CD14-positive monocyte (primary cell): ENCODE measurements around the gene HERC2. TPM values are rescaled to one million over a fixed set of nuclear protein-coding genes. Genes with fewer than 3 reads are reported as not detected.
"Not testable (repeated sequence)": the region's sequence is repeated elsewhere in the genome, so short reads cannot be mapped to it uniquely, and the experiment has no call there.

Experiments used
- DNase-seq, 3 donors: peaks; one replicate each; pipeline ENCODE4 v3.0.0-alpha.2; 2011 to 2022
- H2AFZ ChIP-seq: 2 replicates; pipeline ENCODE4 v1.6.0; 2012; ENCODE audit warnings: mild to moderate bottlenecking, low read depth, low read length, inconsistent platforms; ENCODE audit not compliant: insufficient read depth, poor library complexity, severe bottlenecking
- H3K27ac ChIP-seq, 2 donors: 1 replicate in 1 of 2; 2 replicates in 1 of 2; pipeline ENCODE4 v1.5.1; 2012 to 2013; ENCODE audit warnings: low read length in 2 of 2, control low read depth in 1 of 2, inconsistent platforms in 1 of 2, low read depth in 1 of 2, mild to moderate bottlenecking in 1 of 2
- H3K27me3 ChIP-seq, 2 donors: one replicate each; pipeline versions ENCODE4 v1.6.0 to v1.6.1; 2011 to 2013; ENCODE audit warnings: low read length in 2 of 2; ENCODE audit not compliant: control insufficient read depth in 2 of 2, insufficient read depth in 2 of 2
- H3K36me3 ChIP-seq, 2 donors: replicated peaks in 1 of 2; 1 replicate in 1 of 2; 2 replicates in 1 of 2; pipeline versions ENCODE4 v1.5.1 to v1.6.1; 2012 to 2013; ENCODE audit warnings: low read length in 2 of 2, control low read depth in 1 of 2, inconsistent platforms in 1 of 2, mild to moderate bottlenecking in 1 of 2; ENCODE audit not compliant: insufficient read depth in 2 of 2, control insufficient read depth in 1 of 2
- H3K4me1 ChIP-seq, 2 donors: 1 replicate in 1 of 2; 2 replicates in 1 of 2; pipeline versions ENCODE4 v1.5.1 to v1.6.1; 2012 to 2013; ENCODE audit warnings: low read length in 2 of 2, control low read depth in 1 of 2, inconsistent platforms in 1 of 2, mild to moderate bottlenecking in 1 of 2, moderate library complexity in 1 of 2; ENCODE audit not compliant: insufficient read depth in 2 of 2, control insufficient read depth in 1 of 2
- H3K4me2 ChIP-seq: replicated peaks from 2 replicates; pipeline ENCODE3; 2012; ENCODE audit warnings: low read length, moderate library complexity, mild to moderate bottlenecking; ENCODE audit not compliant: poor library complexity, severe bottlenecking; ENCODE audit errors: extremely low read depth
- H3K4me3 ChIP-seq, 3 experiments: fragments of 200-600 bp in 1 of 3; sonication (generic) in 1 of 3; replicated peaks in 1 of 3; 1 replicate in 2 of 3; 2 replicates in 1 of 3; pipeline ENCODE4 v1.5.1; 2011 to 2013; ENCODE audit warnings: low read length in 3 of 3, mild to moderate bottlenecking in 3 of 3, control low read depth in 2 of 3, low read depth in 2 of 3, inconsistent platforms in 1 of 3, moderate library complexity in 1 of 3
- H3K79me2 ChIP-seq: 2 replicates; pipeline ENCODE4 v1.6.0; 2012; ENCODE audit warnings: mild to moderate bottlenecking, control low read depth, inconsistent platforms, low read length, moderate library complexity; ENCODE audit not compliant: insufficient read depth
- H3K9ac ChIP-seq: 2 replicates; pipeline ENCODE4 v1.6.0; 2017; ENCODE audit warnings: low read length, mild to moderate bottlenecking; ENCODE audit not compliant: insufficient read depth, poor library complexity, severe bottlenecking
- H3K9me3 ChIP-seq, 2 donors: replicated peaks in 1 of 2; 1 replicate in 1 of 2; 2 replicates in 1 of 2; pipeline versions ENCODE4 v1.5.1 to v1.6.1; 2012 to 2013; ENCODE audit warnings: low read length in 2 of 2, control low read depth in 1 of 2; ENCODE audit not compliant: control insufficient read depth in 1 of 2, insufficient read depth in 1 of 2
- H4K20me1 ChIP-seq: 2 replicates; pipeline ENCODE4 v1.6.0; 2012; ENCODE audit warnings: mild to moderate bottlenecking, low read length, control low read depth, moderate library complexity; ENCODE audit not compliant: insufficient read depth
- H3K27ac Mint-ChIP-seq, 7 donors: one replicate each; pipeline ENCODE4 v1.8.0; 2020; ENCODE audit warnings: mild to moderate bottlenecking in 7 of 7, mixed read lengths in 7 of 7, moderate library complexity in 6 of 7, inconsistent platforms in 2 of 7
- H3K27me3 Mint-ChIP-seq, 3 donors: one replicate each; pipeline ENCODE4 v1.8.0; 2021 to 2022; ENCODE audit warnings: low read depth in 3 of 3, mild to moderate bottlenecking in 3 of 3, mixed read lengths in 3 of 3, moderate library complexity in 3 of 3, inconsistent platforms in 1 of 3
- H3K36me3 Mint-ChIP-seq, 2 donors: one replicate each; pipeline ENCODE4 v1.8.0; 2020; ENCODE audit warnings: mixed read lengths in 2 of 2, inconsistent platforms in 1 of 2, mild to moderate bottlenecking in 1 of 2
- H3K4me1 Mint-ChIP-seq: one replicate; pipeline ENCODE4 v1.8.0; 2020; ENCODE audit warnings: mild to moderate bottlenecking, mixed read lengths
- H3K4me3 Mint-ChIP-seq, 2 donors: one replicate each; pipeline ENCODE4 v1.8.0; 2020; ENCODE audit warnings: mild to moderate bottlenecking in 2 of 2, mixed read lengths in 2 of 2, moderate library complexity in 1 of 2
- H3K9me3 Mint-ChIP-seq, 7 donors: one replicate each; pipeline ENCODE4 v1.8.0; 2020 to 2022; ENCODE audit warnings: mixed read lengths in 7 of 7, mild to moderate bottlenecking in 6 of 7, moderate library complexity in 6 of 7, inconsistent platforms in 2 of 7
- WGBS: methylation state at CpG from one replicate; pipeline ENCODE4 v1.1.5; 2013; ENCODE audit warnings: missing lambda C conversion rate; ENCODE audit not compliant: insufficient coverage; 5-methylcytosine and 5-hydroxymethylcytosine counted together
- intact Hi-C, 2 donors: fragments of 100-400 bp; cut with micrococcal nuclease; formaldehyde crosslinking; loops; one replicate each; pipeline versions ENCODE4 v1.15.0 to v1.15.1; 2023
- polyA plus RNA-seq, 3 donors: library from polyadenylated mRNA; depleted of rRNA in 1 of 3; unstranded in 2 of 3; stranded (reverse) in 1 of 3; fragments of 300-500 nt in 2 of 3; fragments of >200 nt in 1 of 3; fragmentation: Illumina TruSeq in 2 of 3; gene quantifications; 1 replicate in 2 of 3; 2 replicates in 1 of 3; pipeline ENCODE4 v1.2.3, GENCODE V29; 2012 to 2021

HERC2 gene
- polyA plus RNA-seq, 3 donors = 3.1 to 9.0 (median 4.7) TPM

DNA sequence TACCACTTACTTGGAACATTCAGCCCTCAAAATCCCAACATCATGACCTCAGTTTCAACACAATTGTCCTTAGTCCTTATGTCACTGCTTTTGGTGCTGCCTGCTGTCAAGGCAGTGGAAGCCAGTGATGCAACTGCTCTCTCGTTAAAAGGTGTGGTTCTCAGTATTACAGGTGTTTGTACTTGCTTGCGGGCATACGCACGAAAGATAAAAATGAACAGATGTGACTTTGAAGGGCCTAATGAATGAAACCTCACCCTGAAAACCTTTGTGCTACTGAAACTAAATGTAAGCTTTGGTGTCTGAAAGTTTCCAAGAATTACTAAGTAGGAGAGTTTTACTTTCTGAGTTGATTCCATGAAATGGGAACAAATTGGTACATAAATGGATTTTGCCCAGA, 25.2 kb downstream of the HERC2 start:
- H3K9ac ChIP-seq, H3K79me2 ChIP-seq, H4K20me1 ChIP-seq, H3K4me3 Mint-ChIP-seq, DNase-seq, H3K4me1 ChIP-seq, H3K4me1 Mint-ChIP-seq, H3K9me3 Mint-ChIP-seq, H3K9me3 ChIP-seq, H3K27me3 Mint-ChIP-seq, H3K36me3 ChIP-seq, H2AFZ ChIP-seq, H3K4me3 ChIP-seq, H3K4me2 ChIP-seq, H3K27ac Mint-ChIP-seq, H3K27me3 ChIP-seq, intact Hi-C loops, H3K27ac ChIP-seq: not testable (repeated sequence)
- H3K36me3 Mint-ChIP-seq = peaks cover 15 to 24% of the 10 kb centered on the region in 2 donors
- no CpG with 5 or more reads among the region's 4 CpGs for WGBS

DNA sequence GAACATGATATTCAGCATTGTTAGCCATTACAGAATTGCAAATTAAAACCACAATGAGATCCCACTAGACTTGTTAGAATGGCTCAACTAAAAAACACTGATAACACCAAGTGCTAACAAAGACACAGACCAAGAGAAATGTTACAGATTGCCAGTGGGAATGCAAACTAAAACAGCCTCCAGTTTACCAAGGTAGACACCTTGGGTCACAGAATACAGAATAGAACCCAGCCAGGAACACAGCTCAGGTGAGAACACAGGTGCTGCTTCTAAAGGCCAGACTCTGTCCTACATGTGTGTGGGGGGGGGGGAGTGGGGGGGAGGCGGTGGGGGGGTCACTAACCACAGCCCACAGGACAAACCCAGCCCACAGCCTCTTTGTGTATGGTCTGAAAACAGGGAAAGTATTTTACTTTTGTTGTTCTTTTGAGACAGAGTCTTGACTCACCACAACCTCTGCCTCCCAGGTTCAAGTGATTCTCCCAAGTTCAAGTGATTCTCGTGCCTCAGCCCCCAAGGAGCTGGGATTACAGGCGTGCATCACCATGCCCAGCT, 26.9 kb downstream of the HERC2 start:
- peaks cover 5 to 15% (median 8%) of the 10 kb centered on the region in 7 donors for H3K9me3 Mint-ChIP-seq
- H3K79me2 ChIP-seq, H3K4me3 ChIP-seq, DNase-seq, H3K36me3 ChIP-seq, H3K27me3 Mint-ChIP-seq, H2AFZ ChIP-seq, H3K27ac Mint-ChIP-seq, H4K20me1 ChIP-seq, H3K4me1 ChIP-seq, H3K27ac ChIP-seq, H3K4me2 ChIP-seq, H3K9ac ChIP-seq, H3K4me3 Mint-ChIP-seq, intact Hi-C loops, H3K4me1 Mint-ChIP-seq, H3K27me3 ChIP-seq, H3K9me3 ChIP-seq: not testable (repeated sequence)
- H3K36me3 Mint-ChIP-seq = peaks cover 26 to 39% of the 10 kb centered on the region in 2 donors
- WGBS = no CpG with 5 or more reads among the region's 3 CpGs

DNA sequence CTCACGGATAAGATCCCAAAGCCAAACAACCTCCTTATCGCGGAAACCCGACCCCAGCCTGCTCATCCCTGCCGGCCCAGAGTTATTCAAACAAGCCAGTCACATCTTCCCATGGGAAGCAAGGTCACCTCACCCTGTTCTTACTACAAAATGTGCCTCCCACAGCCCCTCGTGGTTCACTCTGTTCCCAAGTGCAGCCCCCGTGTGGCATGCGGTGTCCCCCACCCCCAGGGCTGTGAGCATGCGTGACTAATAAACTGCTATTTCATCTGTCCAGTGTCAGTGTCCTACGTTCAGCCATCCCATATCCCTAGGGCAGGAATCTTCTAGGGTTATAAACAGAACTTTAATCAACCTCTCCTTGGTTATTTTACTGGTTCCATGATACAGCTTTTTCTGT, 27.4 kb downstream of the HERC2 start:
- H3K9me3 ChIP-seq, H3K9ac ChIP-seq, H3K79me2 ChIP-seq, H3K4me2 ChIP-seq, H3K27me3 Mint-ChIP-seq, H3K27me3 ChIP-seq, intact Hi-C loops, H4K20me1 ChIP-seq, H2AFZ ChIP-seq, H3K4me3 Mint-ChIP-seq, DNase-seq, H3K27ac Mint-ChIP-seq, H3K4me3 ChIP-seq, H3K4me1 Mint-ChIP-seq, H3K27ac ChIP-seq, H3K4me1 ChIP-seq: not testable (repeated sequence)
- WGBS = 100% methylated on average over 1 of the region's 10 CpGs
- H3K36me3 Mint-ChIP-seq = peaks cover 31 to 44% of the 10 kb centered on the region in 2 donors
- peaks cover 9 to 14% of the 10 kb centered on the region in 2 donors for H3K36me3 ChIP-seq
- peaks cover 6 to 18% (median 10%) of the 10 kb centered on the region in 7 donors for H3K9me3 Mint-ChIP-seq
